GM12878 (cell line): ENCODE data around the gene DACH2. TPM values are rescaled to one million over a fixed set of nuclear protein-coding genes. Genes with fewer than 3 reads are reported as not detected.

Experiments
- ATAC-seq: fragments of 200-7000 bp; cut with Tn5 transposase; 3 replicates; pipeline ENCODE4 v1.9.1; 2020; ENCODE audit warnings: mild to moderate bottlenecking, moderate library complexity
- BruUV-seq: library from RNA; stranded (reverse); fragments of 400-500 nt; replicated peaks from 2 replicates; lab custom pipeline; 2021; lab: Mats Ljungman, UMichigan
- CTCF ChIA-PET: fragments of 300-600 bp; sonication (Branson Sonifier 250); formaldehyde crosslinking; extraction: SDS; loops from one replicate; lab custom pipeline; 2021; ENCODE audit warnings: inconsistent platforms; lab: Yijun Ruan, JAX
- POLR2A ChIA-PET: fragments of 350-600 bp; formaldehyde crosslinking; extraction: SDS; loops from one replicate; lab custom pipeline; 2021; ENCODE audit warnings: inconsistent platforms; lab: Charles Lee
- RAD21 ChIA-PET: fragments of 300-600 bp; sonication (Branson Sonifier 250); formaldehyde crosslinking; loops from one replicate; lab custom pipeline; 2023; ENCODE audit warnings: antibody characterized with exemption; ENCODE audit not compliant: unreplicated experiment; lab: Charles Lee
- SMC1A ChIA-PET: fragments of 300-600 bp; sonication (Branson Sonifier 250); formaldehyde crosslinking; loops from one replicate; lab custom pipeline; 2023; ENCODE audit not compliant: unreplicated experiment, uncharacterized antibody; lab: Charles Lee
- DNase-seq: peaks from one replicate; pipeline ENCODE4 v3.0.0-alpha.2; 2011; ENCODE audit warnings: low read depth, low spot score
- FAIRE-seq: peaks from 3 replicates; lab custom pipeline; 2011; peaks lifted over from hg19 to GRCh38; lab: Jason Lieb, UNC
- H2AFZ ChIP-seq: 2 replicates; pipeline ENCODE4 v1.6.0; 2011; ENCODE audit warnings: low read depth, low read length, control low read depth; ENCODE audit not compliant: control insufficient read depth
- H3K27ac ChIP-seq: 2 replicates; pipeline ENCODE4 v1.5.1; 2011; ENCODE audit warnings: control low read depth; ENCODE audit not compliant: control insufficient read depth, insufficient read depth
- H3K27me3 ChIP-seq, 2 experiments: replicated peaks in 1 of 2; 2 replicates each; pipeline versions ENCODE4 v1.6.0 to v1.6.1; 2011; ENCODE audit warnings: low read length in 1 of 2; ENCODE audit not compliant: control insufficient read depth in 2 of 2, insufficient read depth in 2 of 2
- H3K36me3 ChIP-seq, 2 experiments: 2 replicates each; pipeline ENCODE4 v1.5.1; 2011; ENCODE audit warnings: low read length in 1 of 2; ENCODE audit not compliant: control insufficient read depth in 2 of 2, insufficient read depth in 2 of 2
- H3K4me1 ChIP-seq: 2 replicates; pipeline ENCODE4 v1.6.1; 2011; ENCODE audit warnings: mild to moderate bottlenecking, low read length, moderate library complexity, mixed read lengths; ENCODE audit not compliant: control insufficient read depth, insufficient read depth
- H3K4me2 ChIP-seq: 2 replicates; pipeline ENCODE4 v1.6.0; 2011; ENCODE audit warnings: control low read depth; ENCODE audit not compliant: control insufficient read depth, insufficient read depth
- H3K4me3 ChIP-seq: fragments of 200-600 bp; sonication (generic); 2 replicates; pipeline ENCODE4 v1.5.1; 2016
- H3K79me2 ChIP-seq: 2 replicates; pipeline ENCODE4 v1.6.0; 2011; ENCODE audit warnings: low read length; ENCODE audit not compliant: control insufficient read depth, insufficient read depth
- H3K9ac ChIP-seq: 2 replicates; pipeline ENCODE4 v1.8.0; 2011; ENCODE audit warnings: low read length, control low read depth, mixed read lengths; ENCODE audit not compliant: control insufficient read depth, insufficient read depth
- H3K9me3 ChIP-seq: replicated peaks from 3 replicates; pipeline ENCODE4 v1.5.1; 2011; ENCODE audit warnings: mild to moderate bottlenecking, low read length; ENCODE audit not compliant: control insufficient read depth, insufficient read depth
- H4K20me1 ChIP-seq: 2 replicates; pipeline ENCODE4 v1.6.0; 2011; ENCODE audit not compliant: control insufficient read depth, insufficient read depth
- CBX5 ChIP-seq: sonication (generic); IDR thresholded peaks from 2 replicates; pipeline ENCODE4 v1.6.1; 2016; ENCODE audit warnings: low read depth, moderate library complexity, mild to moderate bottlenecking, inconsistent platforms
- CREB1 ChIP-seq: IDR thresholded peaks from 2 replicates; pipeline ENCODE4 v1.6.1; 2012; ENCODE audit warnings: low read depth, mild to moderate bottlenecking, inconsistent platforms
- CTCF ChIP-seq, 3 experiments: IDR thresholded peaks in 2 of 3; conservative IDR thresholded peaks in 1 of 3; 2 replicates each; pipeline ENCODE4 v1.5.1; 2011; ENCODE audit warnings: low read depth in 3 of 3, low read length in 3 of 3, mild to moderate bottlenecking in 3 of 3, control low read depth in 2 of 3, moderate library complexity in 2 of 3, inconsistent platforms in 1 of 3, mixed read lengths in 1 of 3; ENCODE audit not compliant: control insufficient read depth in 2 of 3, insufficient read depth in 1 of 3; ENCODE audit errors: extremely low read depth in 1 of 3
- KDM1A ChIP-seq: fragments of 200-600 bp; sonication (generic); IDR thresholded peaks from 2 replicates; pipeline ENCODE4 v1.6.1; 2016; ENCODE audit warnings: borderline replicate concordance
- MLLT1 ChIP-seq: fragments of 450-650 bp; IDR thresholded peaks from 2 replicates; pipeline ENCODE4 v1.6.1; 2016; ENCODE audit warnings: mild to moderate bottlenecking
- MTA3 ChIP-seq: IDR thresholded peaks from 2 replicates; pipeline ENCODE4 v1.6.1; 2012; ENCODE audit warnings: low read length, inconsistent platforms, borderline replicate concordance
- RCOR1 ChIP-seq: conservative IDR thresholded peaks from 2 replicates; pipeline ENCODE4 v1.6.1; 2012; ENCODE audit warnings: low read depth, low read length, improper control_type of control experiment
- RFX5 ChIP-seq: IDR thresholded peaks from 2 replicates; pipeline ENCODE4 v1.6.1; 2011; ENCODE audit warnings: low read depth, low read length, improper control_type of control experiment
- SMAD1 ChIP-seq: fragments of 450-650 bp; IDR thresholded peaks from 2 replicates; pipeline ENCODE4 v1.6.1; 2018; ENCODE audit warnings: mild to moderate bottlenecking, low read depth; ENCODE audit not compliant: partially characterized antibody
- YBX1 ChIP-seq: fragments of 450-650 bp; IDR thresholded peaks from 2 replicates; pipeline ENCODE4 v1.6.1; 2016; ENCODE audit warnings: antibody characterized with exemption
- YY1 ChIP-seq: IDR thresholded peaks from 2 replicates; pipeline ENCODE4 v1.6.1; 2011; ENCODE audit warnings: low read depth, mild to moderate bottlenecking, low read length
- ZBTB33 ChIP-seq: fragments of 450-650 bp; IDR thresholded peaks from 2 replicates; pipeline ENCODE4 v1.6.1; 2017; ENCODE audit warnings: mild to moderate bottlenecking
- ZNF592 ChIP-seq: fragments of 450-650 bp; IDR thresholded peaks from 2 replicates; pipeline ENCODE4 v1.6.1; 2017; ENCODE audit warnings: mild to moderate bottlenecking, moderate library complexity
- WGBS: methylation state at CpG from one replicate; pipeline ENCODE4 v1.1.6; 2016; ENCODE audit warnings: low lambda C conversion rate; ENCODE audit not compliant: insufficient replicate concordance, insufficient coverage; ENCODE audit errors: missing lambda C conversion rate; 5-methylcytosine and 5-hydroxymethylcytosine counted together
- in situ Hi-C: fragments of 300-500 bp; cut with MboI; formaldehyde crosslinking; loops from 9 replicates; pipeline ENCODE4 v1.14.3; 2018; ENCODE audit warnings: mixed read lengths
- intact Hi-C: fragments of 100-400 bp; cut with micrococcal nuclease; formaldehyde crosslinking; loops from one replicate; pipeline ENCODE4 v1.14.2; 2022; ENCODE audit not compliant: unreplicated experiment
- polyA plus RNA-seq, 11 experiments: library from polyadenylated mRNA; depleted of rRNA in 4 of 11; unstranded in 6 of 11; stranded (reverse) in 5 of 11; fragments of >200 nt; fragmentation: Nextera tagmentation in 4 of 11; fragmentation: Illumina TruSeq in 1 of 11; extraction: Ambion mirVana in 4 of 11; extraction: Trizol in 1 of 11; gene quantifications; 1 replicate in 1 of 11; 2 replicates in 10 of 11; pipeline versions ENCODE4 v1.2.1 to v1.2.3, GENCODE V29; 2011 to 2016; ENCODE audit warnings: inconsistent platforms in 2 of 11, missing spikeins in 2 of 11, low read depth in 1 of 11
- total RNA-seq, 4 experiments: library from RNA; depleted of rRNA in 3 of 4; stranded (reverse); fragments of >200 nt in 3 of 4; fragmentation: Illumina TruSeq in 1 of 4; extraction: Trizol in 1 of 4; gene quantifications; 2 replicates each; pipeline versions ENCODE4 v1.2.1 to v1.2.3, GENCODE V29; 2013 to 2021

Gene DACH2
- total and polyA plus RNA-seq, 10 of the 15 experiments (the other 5 are each of a cell fraction or from before 2014, with no cell fraction given), result 0.03 to 0.19 (median 0.07) TPM; not detected in 6

- TF ChIP-seq ZBTB33 (no peak), CREB1 (no peak), CTCF (IDR thresholded peaks at IDR 0.05 in 2 of 3, conservative IDR thresholded peaks at IDR 0.05 in 1 of 3; ENCODE audit: control insufficient read depth in 2 of 3, extremely low read depth in 1 of 3, insufficient read depth in 1 of 3, low read depth in 3 of 3, low read length in 3 of 3) (no peak), YBX1 (no peak), MLLT1 (no peak)
These were observed 6.5 kb upstream of the DACH2 start (continued) for GRCh38 chrX:86141786-86142185.

- Histone ChIP-seq H3K4me3 (no peak overlapping the region), H3K9me3 (no peaks in the 10 kb centered on the region), H3K27ac (no peak overlapping the region), H3K4me1 (no peaks in the 10 kb centered on the region), H4K20me1 (no peaks in the 10 kb centered on the region), H3K79me2 (no peaks in the 10 kb centered on the region), H3K4me2 (no peak overlapping the region), H3K9ac (no peak overlapping the region), H2AFZ (no peak overlapping the region), H3K27me3 (no peaks in the 10 kb centered on the region), H3K36me3 (no peaks in the 10 kb centered on the region)
- ChIA-PET SMC1A (no interaction called here), RAD21 (no interaction called here), CTCF (no interaction called here), POLR2A (no interaction called here)
- no peak for TF ChIP-seq RFX5
- no peak for TF ChIP-seq KDM1A
- no peak for TF ChIP-seq CBX5
- no peak for TF ChIP-seq RCOR1
- TF ChIP-seq ZNF592, result no peak
- no peak for TF ChIP-seq SMAD1
- TF ChIP-seq MTA3, result no peak
- TF ChIP-seq YY1, result no peak
- in situ Hi-C loops, result no loop called here
- no TSS peak for BruUV-seq
- intact Hi-C loops, result no loop called here
- no peak for DNase-seq
- FAIRE-seq, result no peak
- 1% methylated on average over 4 of the region's 4 CpGs for WGBS
- no peak for ATAC-seq
These were observed 2.1 kb upstream of the DACH2 start for GRCh38 chrX:86146102-86146501.
